A204.1 (cell line): ENCODE measurements around the gene VIPR2.
"Not testable (repeated sequence)": the region's sequence is repeated elsewhere in the genome, so short reads cannot be mapped to it uniquely, and the experiment has no call there.

Source experiments
- FAIRE-seq: peaks from 2 replicates; lab custom pipeline; 2012; peaks lifted over from hg19 to GRCh38; lab: Jason Lieb, UNC

The VIPR2 gene

DNA sequence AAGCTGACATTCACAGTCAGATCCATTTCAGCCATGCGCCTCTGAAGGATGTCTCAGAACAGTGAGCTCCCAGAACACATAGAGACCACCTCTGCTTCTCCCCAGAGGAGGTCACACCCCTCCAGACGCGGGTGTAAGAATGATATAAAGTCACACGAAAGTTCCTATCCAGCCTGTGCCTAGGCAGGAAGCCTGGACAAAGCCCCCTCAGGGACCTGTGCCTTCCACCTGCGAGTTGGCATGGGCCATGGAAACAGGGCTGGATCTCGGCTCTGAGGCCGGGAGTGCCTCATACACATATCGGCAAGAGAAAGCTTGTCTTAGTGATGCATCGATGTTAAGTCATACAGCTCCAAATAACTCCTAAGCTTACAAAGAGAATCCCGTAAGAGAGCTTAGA lies 5.0 kb downstream of the VIPR2 start:
- FAIRE-seq: no peak

DNA sequence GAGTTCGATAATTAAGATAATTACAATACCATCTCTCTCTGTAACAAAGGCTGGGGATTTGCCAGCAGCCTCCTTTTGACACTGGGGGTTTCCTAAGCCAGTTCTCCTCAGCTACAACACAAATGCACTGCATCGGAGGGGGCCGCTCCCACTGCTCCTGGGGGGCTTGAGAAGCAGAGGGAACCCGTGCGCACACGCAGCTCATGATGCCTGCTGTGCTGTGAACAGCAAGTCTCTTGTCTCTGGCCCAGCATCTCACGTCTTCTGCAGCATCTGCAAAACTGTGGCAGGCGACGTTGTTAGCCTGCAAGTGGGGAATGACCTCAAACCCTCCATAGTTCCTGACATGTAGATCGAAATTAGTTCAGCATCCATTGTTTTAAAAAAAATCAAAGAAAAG lies 5.5 kb downstream of the VIPR2 start:
- FAIRE-seq: no peak

DNA sequence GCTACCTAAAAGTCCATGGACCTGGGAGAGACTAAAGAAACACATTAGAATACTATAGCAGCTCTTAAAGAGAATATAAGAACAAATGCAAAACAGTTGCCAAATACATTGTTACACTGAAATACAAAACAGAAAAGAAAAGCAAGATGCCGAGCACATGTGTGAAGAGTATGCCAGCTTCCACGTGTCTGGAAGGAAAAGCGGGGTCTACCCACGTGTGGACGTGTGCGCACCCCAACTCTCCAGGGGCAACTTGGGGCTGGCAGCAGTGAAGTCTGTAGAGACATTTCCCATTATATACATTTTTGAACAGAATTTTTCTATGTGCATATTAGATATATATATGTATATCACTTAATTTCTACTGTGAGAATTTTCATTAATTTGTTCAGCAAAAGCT lies 6.2 kb downstream of the VIPR2 start:
- FAIRE-seq: no peak

DNA sequence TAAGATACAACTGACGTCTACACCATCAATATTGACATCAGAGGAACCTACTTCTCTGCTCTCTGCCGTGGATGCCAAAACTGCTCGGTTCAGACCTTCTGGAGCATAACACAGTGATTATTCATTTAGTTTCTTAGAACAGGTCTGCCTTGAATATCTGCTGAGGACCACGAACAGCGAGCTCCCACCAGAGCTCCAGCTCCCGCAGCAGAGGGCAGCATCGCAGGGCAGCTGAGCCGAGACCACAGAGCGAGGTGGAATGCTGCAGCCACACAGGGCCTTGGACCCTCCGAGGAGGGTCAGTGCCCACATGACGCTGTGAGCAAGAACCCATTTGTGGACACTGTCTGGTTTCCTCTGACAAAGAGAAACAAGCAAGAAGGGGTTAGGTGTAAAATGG lies 6.8 kb downstream of the VIPR2 start:
- FAIRE-seq: no peak

DNA sequence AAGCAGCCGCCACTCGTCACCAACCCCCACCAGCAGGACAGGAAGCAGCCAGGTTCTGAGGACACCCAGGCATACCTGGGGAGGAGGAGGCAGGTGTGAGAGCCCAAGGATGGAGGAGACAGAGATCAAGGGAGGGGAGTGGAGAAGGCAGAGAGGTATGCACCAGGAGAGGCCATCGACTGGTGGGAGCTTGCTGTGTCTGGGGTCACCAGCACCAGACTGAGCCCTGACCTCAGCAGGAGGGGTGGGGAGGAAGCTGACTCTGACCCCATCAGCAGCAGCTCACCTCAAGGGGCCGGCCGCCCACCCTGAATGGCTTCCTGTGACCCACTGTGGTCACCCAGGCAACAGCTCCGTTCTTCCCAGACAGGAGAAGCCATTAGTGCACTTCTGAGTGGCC lies 7.8 kb downstream of the VIPR2 start:
- no peak for FAIRE-seq

DNA sequence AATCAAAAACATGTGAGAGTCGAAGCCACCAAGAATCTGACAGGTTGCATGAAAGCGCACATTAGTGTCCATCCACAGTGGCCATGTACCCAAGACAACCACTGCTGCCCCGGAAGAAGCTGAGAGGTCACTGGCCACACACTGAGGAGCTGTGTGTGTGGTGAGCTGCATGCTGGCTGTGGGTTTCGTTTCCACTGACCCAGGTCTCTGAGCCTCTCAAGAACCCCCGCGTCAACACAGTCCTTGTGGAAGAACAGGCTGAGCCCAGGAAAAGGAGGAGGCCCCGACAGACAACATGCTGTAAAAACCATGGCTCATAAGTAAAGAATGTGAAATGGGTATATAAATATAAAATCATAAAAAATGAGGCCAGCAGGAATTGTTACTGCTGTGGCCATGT lies 8.2 kb downstream of the VIPR2 start:
- FAIRE-seq: no peak

DNA sequence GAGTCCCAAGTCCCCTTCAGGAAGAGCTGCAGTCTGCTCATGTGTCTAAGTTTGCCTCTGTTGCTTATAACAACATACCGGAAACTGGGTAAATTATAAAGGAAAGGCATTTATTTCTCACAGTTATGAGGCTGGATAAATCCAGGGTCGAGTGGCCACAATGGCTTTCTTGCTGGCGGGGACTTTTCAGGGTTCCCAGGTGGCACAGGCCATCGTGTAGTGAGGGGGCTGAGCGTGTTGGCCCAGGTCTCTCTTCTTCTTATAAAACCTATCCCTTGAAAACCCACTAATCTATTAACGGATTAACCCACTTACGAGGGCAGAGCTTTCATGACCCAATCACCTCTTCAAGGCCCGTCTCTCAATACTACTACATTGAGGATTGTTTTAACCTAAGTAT lies 8.7 kb downstream of the VIPR2 start:
- no peak for FAIRE-seq

DNA sequence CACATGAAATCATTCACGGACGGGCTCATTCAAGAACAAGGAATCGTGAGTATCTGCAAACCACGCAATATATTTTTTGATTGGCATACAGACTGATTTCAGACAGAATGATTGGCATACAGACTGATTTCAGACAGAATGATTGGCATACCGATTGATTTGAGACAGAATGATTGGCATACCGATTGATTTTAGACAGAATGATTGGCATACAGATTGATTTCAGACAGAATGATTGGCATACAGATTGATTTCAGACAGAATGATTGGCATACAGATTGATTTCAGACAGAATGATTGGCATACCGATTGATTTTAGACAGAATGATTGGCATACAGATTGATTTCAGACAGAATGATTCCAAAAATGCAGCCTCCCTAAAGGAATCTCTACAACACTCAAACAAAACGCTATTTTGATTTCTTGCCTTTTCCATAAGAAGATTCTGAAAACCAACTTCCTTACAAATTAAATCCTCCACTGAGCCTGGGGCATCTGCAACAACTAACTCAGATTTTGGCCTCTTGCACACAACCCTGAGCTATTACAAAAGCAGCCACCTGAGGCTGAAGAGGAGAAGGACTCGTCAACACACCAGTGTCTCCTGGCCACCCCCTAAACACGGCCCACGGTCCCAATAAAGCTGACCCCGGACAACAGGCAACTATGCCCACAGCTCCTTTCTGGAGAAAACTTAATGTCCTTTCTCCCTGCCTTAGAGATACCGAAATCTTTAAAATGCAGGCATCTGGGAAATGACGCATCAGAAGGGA lies 11.8 kb downstream of the VIPR2 start:
- FAIRE-seq: peak; percentile 58

DNA sequence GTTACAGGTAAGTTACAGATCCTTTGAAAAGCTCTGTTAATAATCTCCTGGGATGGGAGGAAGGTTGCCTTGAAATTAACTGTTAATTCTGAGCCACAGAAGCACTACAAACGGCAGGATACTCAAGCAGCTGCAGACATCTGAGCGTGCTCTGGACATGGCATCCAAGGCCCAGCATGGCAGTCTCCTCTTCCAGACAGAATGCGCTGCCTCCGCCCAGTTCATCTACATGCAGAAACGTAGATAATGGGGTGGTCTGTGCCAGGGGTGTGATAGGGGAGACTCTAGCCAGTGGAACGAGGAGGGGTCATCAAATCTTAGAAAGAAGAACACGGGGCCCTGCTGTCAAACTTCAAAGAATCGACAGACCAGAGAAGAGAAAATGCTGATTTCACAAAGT lies 13.8 kb downstream of the VIPR2 start:
- FAIRE-seq: no peak

DNA sequence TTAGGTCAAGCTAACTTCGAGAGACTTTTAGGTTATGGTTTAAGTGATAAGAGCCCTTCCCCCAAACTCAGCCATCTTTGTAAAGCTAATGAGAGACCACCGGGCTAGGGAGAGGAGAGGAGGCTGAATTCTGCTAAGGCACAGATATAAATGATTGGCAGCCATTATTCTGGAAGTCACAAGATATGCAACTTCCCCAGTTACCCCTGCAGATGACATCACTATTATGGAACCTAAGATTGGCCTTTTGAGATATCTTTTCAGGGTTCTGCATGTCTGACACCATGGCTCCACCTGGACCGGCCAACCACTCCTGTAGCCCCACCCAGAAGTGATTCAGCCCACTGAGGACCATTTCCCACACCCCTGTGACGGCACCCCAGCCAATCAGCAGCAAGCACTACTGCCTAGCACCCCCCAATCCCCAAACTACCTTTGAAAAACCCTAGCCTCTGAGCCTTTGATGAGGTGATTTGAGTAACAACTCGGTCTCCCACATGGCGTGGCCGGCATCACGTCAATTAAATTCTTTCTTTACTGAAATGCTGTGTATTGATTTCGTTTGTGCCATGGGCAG lies 14.4 kb downstream of the VIPR2 start:
- FAIRE-seq: no peak

DNA sequence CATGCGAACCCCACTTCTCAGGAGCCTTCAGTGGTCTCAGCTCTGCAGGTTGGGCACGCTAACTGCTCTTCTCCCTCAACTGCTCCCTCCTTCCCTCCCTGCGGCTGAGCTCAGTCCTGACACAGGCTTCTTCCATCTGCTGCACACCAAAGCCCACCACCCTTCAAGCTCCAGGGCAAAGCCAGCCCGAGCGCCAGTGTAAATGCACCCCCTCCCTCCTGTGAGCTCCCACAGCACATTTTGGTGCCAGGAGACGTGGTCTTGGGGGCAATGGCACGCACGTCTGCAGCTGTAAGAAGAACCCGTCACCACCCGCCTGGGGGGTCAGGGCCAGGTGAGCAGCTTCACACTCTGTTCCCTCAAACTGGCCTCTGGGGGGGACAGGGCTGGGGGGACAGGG lies 15.9 kb downstream of the VIPR2 start:
- no peak for FAIRE-seq

DNA sequence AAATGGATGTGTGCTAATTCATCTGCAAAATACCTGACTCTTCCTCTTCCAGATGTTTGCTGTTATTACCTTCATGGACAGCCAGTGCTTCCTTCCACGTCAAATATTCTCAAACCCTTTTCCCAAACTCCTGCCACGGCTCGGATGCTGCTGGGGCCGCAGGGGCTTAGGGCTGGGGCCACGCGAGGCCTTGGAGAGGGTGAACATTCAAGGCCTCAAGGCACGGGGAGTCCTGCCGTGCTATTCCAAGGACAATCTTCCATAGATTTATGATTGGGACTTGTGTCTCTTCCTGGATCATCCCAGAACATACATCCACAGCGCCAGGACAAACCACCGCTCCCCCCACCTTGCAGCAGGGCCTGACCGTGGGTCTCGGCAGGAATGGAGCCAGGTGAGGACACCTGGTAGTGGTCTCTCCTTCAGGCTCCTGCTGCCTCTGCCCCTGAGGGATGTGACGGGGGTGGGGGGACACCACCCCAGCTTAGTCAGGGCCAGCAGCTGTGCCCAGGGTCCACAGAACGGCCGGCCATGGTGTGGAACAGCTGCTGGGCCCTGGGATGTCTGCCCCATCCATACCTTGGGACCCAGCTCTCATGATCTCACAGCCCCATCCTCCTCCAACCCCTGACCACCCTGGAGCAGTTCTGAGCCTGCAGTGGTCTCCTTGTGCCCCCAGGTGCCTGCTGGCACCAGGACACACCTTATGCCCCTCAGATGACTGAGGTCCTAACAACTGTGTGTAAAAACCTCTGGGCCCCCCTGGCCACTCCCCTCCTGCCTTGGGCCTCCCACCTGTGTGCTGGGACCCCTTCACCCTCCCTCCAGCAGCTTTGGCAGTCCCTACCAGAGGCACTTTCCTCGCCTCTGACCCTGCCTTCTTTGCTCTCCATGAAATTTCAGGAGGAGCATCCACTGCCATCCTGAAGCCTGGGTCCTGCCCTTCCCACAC lies 16.7 kb downstream of the VIPR2 start:
- FAIRE-seq: no peak

DNA sequence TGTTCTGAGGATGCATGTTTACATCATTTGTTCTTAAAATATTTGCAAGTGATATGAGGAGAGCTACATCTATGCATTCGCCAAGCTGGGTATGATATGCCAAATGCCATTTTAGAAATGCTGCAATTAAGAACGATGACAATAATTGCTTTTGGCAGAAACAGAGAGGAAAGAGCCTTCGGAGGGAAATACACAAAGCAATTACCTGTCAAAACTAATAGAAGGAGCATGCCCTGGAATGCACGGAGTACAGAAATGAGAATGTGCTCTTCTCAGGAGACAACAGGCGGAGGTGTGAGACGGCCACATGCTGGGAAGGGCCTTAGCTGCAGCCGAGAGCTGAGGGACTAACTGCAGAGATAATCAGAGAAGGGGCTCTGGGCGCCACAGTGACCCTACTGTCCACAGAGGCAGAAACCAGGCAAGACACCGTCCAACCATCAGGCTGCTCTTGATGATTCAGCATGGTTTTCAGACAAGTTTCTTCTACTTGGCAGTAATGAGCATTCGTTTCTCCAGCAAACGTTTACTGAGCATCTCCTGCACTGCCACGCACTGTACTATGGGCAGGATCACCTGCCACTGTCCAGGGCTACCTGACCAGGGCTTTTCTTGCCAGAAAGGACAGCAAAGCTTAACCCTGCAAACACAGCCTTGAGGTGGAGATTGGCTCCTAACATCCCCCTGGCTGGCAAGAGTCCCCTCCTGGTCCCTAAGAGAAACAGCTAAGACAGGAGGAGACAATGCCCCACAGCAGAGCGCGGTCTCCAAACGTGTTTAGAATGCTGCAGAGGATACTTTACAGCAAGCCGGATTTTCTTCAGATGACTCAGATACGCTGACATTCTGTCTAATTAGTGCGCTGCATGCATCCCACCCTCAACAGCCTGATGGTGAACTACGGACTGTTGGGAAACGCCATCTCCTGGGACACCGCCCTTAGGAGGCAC lies 18.1 kb downstream of the VIPR2 start:
- FAIRE-seq: no peak

DNA sequence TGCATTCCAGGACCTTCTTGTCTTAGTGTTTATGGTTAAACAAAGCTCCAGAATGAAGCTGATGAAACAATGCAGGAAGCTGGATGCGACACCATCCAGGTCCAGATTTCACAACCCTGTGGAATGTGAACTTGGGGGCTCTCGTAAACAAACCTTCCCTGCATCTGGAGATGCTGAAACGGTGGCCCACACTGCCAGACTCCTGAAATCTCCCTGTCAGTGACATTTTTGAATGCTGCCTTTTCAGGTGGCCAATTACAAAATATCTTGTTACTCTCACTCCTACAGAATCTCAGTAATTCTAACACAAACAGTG lies 18.8 kb downstream of the VIPR2 start:
- FAIRE-seq: no peak

DNA sequence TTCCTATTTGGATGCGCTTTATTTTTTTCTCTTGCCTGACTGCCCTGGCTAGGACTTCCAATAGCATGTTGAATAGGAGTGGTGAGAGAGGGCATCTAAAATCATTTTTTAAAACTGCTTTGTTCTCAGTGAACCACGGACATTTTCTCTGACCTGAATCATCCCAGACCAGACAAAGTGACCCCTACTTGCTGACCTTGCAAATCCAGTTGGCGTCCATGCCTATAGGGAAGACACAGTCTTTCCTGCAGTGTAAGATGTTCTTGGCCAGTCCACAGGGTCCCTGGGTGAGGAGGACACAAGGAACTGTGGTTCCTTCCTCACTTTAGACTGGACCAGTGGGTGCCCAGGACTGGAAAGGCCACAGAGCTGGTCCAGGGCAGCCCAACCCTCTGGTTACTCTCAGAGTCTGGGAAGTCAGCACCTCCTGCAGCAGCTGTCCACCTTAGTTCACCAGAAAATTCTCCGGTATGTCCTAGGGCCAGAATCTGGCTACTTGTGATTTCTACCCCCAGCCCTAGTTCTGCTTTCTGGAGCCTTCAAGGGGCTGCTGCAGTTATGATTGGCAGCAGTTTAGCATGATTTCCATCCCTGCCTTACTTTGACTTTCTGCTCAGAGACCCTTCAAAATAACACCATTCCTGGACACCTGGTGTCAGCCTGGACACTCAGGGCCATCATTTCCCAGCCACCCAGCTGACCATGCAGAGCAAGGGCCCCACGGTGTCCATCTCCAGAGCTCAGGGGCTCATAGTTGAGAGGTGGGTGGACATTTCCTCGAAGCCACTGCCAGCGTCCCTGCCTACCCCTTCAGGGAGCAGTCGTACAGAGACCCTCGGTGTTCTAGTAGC lies 19.3 kb downstream of the VIPR2 start:
- FAIRE-seq: no peak

DNA sequence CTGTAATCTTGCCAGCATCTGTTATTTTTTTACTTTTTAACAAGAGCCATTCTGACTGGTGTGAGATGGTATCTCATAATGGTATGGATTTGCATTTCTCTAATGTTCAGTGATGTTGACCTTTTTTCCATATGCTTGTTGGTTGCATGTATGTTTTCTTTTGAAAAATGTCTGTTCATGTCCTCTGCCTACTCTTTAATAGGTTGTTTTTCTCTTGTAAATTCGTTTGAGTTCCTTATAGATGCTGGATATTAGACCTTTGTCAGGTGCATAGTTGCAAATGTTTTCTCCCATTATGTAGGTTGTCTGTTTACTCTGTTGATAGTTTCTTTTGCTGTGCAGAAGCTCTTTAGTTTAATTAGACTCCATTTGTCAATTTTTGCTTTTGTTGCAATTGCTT lies 20.9 kb downstream of the VIPR2 start:
- FAIRE-seq: not testable (repeated sequence)

DNA sequence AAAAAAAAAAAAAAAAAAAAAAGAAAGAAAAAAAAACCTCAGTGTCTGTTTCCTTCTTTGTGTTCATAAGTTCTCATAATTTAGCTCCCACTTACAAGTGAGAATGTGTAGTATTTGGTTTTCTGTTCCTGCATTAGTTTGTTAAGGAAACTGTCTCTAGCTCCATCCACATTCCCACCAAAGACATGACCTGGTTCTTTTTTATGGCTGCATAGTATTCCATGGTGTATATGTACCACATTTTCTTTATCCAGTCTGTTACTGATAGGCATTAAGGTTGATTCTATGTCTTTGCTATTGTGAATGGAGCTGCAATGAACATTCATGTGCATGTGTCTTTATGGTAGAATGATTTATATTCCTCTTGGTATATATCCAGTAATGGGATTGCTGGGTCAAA lies 21.4 kb downstream of the VIPR2 start:
- not testable (repeated sequence) for FAIRE-seq

DNA sequence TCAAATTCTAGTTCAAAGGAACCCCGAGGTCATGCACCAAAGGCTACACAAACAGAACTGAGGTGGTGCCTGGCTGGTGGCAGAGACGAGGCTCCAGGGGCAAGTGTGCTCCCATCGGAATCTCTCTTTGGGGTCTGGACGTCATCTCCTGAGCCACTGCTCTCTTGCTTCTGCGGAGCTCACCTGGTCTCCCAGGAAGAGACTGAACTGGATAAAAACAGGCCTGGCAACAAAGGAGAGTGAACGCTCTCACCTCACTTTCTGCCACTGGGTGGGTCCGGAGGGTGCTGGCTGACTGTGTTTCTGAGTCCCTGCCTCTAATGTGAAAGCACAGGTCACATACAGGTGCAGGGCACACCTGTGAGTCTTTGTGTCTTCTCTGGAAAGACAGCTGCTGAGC lies 22.4 kb downstream of the VIPR2 start:
- FAIRE-seq: no peak

DNA sequence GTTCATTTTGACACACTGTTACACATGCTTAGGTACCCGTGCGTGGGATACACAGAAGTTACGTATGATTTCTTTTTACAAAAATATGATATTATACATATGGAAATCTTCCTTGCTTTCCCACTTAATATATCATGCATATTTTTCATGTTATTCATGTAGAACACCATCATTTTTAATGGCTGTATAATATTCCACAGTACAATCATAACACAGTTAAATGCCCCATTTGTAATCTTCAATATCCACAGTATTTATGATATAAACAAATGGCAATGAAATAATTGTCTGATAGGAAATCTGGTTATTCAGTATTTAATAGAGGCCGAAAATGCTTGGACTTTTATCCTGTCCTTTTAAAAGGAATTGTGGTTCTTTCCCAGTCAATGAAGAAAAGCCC lies 23.2 kb downstream of the VIPR2 start:
- no peak for FAIRE-seq

DNA sequence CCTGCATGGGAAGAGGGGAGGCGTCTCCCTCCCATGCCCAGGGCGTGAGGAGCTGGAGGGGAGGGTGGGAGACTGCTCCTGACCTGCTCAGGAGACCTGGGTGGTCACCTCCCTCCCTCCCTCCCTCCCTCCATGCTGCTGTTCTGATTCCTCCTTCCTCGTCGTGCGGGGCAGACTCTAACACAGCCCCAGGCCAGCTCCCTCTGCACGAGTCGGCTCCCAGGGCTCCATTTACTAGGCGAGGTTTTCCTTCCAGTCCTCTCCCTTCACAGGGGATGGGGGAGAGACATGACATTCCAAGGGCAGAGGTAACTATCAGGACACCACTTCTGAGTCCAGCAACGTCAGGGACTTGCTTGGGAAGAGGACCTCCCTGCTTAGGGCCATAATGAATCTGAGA lies 23.6 kb downstream of the VIPR2 start:
- FAIRE-seq: no peak

DNA sequence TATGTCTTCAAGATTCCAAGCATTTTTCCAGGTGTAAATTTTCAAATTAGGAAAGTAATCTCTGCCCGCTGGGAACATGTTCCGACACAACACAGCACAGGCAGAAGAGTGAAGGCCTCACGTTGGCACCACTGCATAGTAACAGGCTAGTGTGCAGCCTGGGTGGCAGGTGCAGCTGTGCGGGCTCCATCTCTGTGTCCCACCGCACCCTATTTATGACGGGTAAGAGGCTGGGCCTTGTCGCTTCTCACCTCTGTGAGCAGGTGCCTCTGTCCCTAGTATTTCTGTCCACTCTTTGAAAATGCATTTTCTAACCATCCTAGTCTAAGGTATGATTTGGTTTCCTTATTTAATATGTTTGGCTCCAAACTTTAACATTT lies 24.1 kb downstream of the VIPR2 start:
- FAIRE-seq: no peak
